Mesothelial cell of epicardium (in vitro differentiated cells): ENCODE measurements around the gene ZFYVE28. TPM values are rescaled to one million over a fixed set of nuclear protein-coding genes. Genes with fewer than 3 reads are reported as not detected.

Experiments used
- DNase-seq, 2 experiments: peaks; one replicate each; pipeline ENCODE4 v3.0.0; 2021; ENCODE audit warnings: low spot score in 2 of 2; ENCODE audit not compliant: unreplicated experiment in 2 of 2
- H3K27ac Mint-ChIP-seq: 2 replicates; pipeline ENCODE4 v1.8.0; 2021; ENCODE audit warnings: mixed read lengths
- H3K27me3 Mint-ChIP-seq: 2 replicates; pipeline ENCODE4 v1.8.0; 2021; ENCODE audit warnings: low read depth, mixed read lengths
- H3K36me3 Mint-ChIP-seq: 2 replicates; pipeline ENCODE4 v1.8.0; 2021; ENCODE audit warnings: mixed read lengths
- H3K4me1 Mint-ChIP-seq: 2 replicates; pipeline ENCODE4 v1.8.0; 2021; ENCODE audit warnings: mixed read lengths
- H3K4me3 Mint-ChIP-seq: 2 replicates; pipeline ENCODE4 v1.8.0; 2021; ENCODE audit warnings: mild to moderate bottlenecking, moderate library complexity, mixed read lengths
- H3K9me3 Mint-ChIP-seq: 2 replicates; pipeline ENCODE4 v1.8.0; 2021; ENCODE audit warnings: mixed read lengths
- total RNA-seq: library from RNA; stranded (reverse); gene quantifications from 3 replicates; pipeline ENCODE4 v1.2.1, GENCODE V29; 2021
- TF ChIP-seq, protein P1 (sequence below): fragments of 200-600 bp; sonication (generic); IDR thresholded peaks from one replicate; pipeline ENCODE4 v1.5.0; 2021; ENCODE audit warnings: antibody characterized with exemption; ENCODE audit not compliant: unreplicated experiment

ZFYVE28 gene
- total RNA-seq, 1 donor from 2014 or later, result 0.51 TPM

DNA sequence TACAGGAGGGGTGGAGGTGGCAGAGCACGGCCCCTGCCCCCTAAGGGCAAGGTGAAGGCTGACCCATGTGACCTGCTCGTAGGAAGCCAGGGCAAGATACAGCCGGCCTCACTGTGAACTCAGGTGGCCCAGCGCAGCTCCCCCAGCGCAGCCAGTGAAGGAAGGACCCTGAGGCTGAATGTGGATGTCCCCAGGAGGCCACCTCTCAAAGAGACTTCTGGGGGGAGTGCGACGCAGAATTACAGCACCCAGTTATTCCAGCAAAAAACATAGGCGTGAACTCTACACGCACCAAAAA, 52.6 kb downstream of the ZFYVE28 start:
- H3K9me3 Mint-ChIP-seq, result peaks cover 5% of the 10 kb centered on the region
- no peak overlapping the region for H3K4me3 Mint-ChIP-seq
- TF ChIP-seq, protein P1, sequence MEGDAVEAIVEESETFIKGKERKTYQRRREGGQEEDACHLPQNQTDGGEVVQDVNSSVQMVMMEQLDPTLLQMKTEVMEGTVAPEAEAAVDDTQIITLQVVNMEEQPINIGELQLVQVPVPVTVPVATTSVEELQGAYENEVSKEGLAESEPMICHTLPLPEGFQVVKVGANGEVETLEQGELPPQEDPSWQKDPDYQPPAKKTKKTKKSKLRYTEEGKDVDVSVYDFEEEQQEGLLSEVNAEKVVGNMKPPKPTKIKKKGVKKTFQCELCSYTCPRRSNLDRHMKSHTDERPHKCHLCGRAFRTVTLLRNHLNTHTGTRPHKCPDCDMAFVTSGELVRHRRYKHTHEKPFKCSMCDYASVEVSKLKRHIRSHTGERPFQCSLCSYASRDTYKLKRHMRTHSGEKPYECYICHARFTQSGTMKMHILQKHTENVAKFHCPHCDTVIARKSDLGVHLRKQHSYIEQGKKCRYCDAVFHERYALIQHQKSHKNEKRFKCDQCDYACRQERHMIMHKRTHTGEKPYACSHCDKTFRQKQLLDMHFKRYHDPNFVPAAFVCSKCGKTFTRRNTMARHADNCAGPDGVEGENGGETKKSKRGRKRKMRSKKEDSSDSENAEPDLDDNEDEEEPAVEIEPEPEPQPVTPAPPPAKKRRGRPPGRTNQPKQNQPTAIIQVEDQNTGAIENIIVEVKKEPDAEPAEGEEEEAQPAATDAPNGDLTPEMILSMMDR, result no peak
- no peak for DNase-seq
- H3K4me1 Mint-ChIP-seq, result peaks cover 2% of the 10 kb centered on the region
- no peak overlapping the region for H3K27ac Mint-ChIP-seq
- H3K36me3 Mint-ChIP-seq, result no peaks in the 10 kb centered on the region
- peaks cover 4% of the 10 kb centered on the region for H3K27me3 Mint-ChIP-seq

DNA sequence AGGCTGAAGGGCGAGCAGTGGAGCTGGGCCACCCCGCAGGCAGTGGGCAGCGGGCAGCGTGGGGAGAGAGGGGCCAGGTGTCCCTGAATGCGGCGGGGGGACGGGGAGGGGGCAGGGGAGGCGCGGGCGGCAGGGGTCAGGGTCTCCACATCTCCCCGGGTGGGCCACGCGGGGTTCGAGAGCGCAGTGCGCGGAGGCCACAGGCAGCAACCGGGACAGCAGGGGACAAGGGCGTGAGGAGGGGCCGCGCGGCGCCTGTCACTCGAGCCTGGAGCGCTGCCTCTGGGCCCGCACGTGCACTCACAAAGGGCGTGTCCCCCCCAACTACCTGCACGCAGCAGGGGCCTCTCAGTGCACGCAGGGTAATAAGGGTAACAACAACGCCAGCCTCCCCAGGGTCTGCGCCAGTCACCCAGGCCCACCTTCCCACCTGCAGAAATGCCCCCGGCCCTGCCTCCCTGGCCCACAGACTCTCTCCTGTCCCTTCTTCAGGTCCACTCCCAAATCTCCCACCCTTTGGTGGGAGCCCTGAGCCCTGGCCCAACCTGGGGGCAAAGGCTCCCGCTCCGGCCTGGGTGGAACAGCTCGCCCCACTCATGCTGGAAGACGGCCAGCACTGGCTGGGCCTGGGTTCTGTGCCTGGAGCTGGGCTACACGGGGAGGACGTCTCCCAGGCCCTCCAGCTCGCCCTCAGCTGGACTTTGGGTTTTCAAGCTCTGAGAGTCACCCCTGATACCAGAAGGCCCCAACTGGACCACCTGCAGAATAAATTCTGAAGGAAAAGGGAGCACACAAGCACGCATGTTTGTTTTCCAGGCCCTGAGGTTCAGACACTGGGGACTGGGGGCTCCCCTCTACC, 53.2 kb downstream of the ZFYVE28 start:
- peaks cover 3% of the 10 kb centered on the region for H3K27me3 Mint-ChIP-seq
- peaks cover 5% of the 10 kb centered on the region for H3K9me3 Mint-ChIP-seq
- H3K36me3 Mint-ChIP-seq, result no peaks in the 10 kb centered on the region
- H3K4me3 Mint-ChIP-seq, result no peak overlapping the region
- TF ChIP-seq, protein P1, result no peak
- peaks cover 2% of the 10 kb centered on the region for H3K4me1 Mint-ChIP-seq
- DNase-seq, result no peak
- no peak overlapping the region for H3K27ac Mint-ChIP-seq

DNA sequence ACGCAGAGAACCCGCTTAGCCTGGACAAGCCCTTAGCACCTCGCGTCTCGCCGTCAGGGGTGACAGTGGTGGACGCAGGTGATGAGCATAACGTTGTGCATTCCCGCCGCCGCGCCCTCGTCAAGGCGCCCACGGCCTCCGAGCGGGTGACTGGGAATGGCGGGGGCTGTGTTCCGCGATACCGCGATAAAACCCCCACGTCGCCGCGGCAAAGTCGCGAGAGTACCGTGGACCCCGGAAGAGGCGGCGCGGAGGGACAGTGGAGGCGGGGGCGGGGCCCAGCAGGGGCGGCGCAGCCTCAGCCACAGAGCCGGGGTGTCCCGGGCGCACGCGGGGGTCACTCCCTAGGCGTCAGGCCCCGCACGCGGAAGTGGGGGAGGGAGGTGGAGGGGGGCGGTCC, 53.8 kb downstream of the ZFYVE28 start:
- Mint-ChIP-seq H3K4me3 (no peak overlapping the region), H3K27me3 (peaks cover 3% of the 10 kb centered on the region), H3K27ac (no peak overlapping the region), H3K4me1 (peaks cover 2% of the 10 kb centered on the region), H3K36me3 (no peaks in the 10 kb centered on the region), H3K9me3 (peaks cover 5% of the 10 kb centered on the region)
- TF ChIP-seq, protein P1, result no peak
- DNase-seq, result no peak

DNA sequence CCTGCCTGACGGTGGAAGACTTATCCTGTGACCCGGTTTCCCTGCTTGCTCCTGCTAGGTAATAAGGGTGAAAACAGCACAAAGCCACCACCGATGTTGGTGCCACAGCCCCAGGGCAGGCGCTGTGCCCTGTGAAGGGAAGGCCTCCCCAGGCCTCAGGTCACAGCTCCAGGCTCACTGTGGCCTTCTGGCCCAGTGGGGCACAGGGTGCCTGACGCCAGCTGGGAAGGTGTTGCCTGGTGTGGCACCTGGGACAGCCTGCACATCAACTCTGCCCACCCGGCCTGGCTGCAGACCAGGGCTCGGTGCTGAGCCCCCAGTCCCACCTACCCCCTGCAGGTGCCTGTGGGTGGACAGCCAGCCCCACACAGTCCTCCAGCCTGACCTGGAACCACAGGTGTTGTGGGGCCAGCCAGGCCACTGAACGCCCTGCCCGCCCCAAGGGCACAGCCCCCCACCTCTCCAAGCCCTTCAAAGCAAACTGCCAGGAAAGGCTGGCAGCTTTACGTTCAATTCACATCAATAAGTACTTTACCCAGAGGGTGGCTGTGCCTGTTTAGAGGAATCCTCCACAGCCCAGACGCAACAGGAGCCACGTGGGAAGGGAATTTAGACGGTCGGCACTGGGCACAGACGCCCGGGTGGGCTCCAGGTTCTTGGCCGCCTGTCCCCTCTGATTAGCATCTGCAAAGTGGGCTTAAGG, 54.3 kb downstream of the ZFYVE28 start:
- DNase-seq, result no peak
- Mint-ChIP-seq H3K27me3 (no peaks in the 10 kb centered on the region), H3K27ac (no peak overlapping the region), H3K36me3 (no peaks in the 10 kb centered on the region), H3K4me3 (no peak overlapping the region), H3K4me1 (peaks cover 2% of the 10 kb centered on the region), H3K9me3 (peaks cover 5% of the 10 kb centered on the region)
- TF ChIP-seq, protein P1, result no peak

DNA sequence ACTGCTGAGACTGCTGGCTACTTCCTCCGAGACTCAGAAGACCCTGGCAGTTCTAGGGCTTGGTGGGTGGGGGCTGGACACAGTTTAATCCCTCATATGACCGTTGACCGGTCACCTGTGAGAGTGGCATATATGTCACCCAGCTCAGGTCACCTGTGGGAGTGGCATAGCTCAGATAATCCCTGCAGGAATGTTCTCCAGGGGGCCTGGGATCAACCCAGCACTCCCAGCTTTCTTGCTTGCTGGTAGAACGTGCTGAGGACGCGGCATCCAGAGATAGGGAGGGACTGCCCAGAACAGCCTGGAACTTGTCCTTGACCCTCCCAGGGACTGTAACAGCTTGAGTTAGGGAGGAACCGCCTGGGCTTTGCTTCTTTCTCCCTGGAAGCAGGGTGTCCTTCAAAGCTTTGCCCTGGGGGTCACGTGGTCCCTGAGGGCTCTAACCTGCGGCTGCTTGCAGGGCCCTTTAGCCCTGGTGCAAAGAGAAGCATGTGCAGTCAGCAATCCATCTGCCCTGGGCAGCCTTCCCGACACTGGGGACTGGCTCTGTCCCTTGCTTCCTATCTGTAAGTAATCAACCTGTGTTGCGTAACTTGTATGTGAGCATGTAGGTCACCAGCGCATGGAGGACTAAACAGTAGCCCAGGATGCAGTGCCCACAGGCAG, 55.3 kb downstream of the ZFYVE28 start:
- no peaks in the 10 kb centered on the region for H3K9me3 Mint-ChIP-seq
- H3K36me3 Mint-ChIP-seq, result no peaks in the 10 kb centered on the region
- no peak overlapping the region for H3K27ac Mint-ChIP-seq
- no peak for DNase-seq
- H3K27me3 Mint-ChIP-seq, result no peaks in the 10 kb centered on the region
- H3K4me3 Mint-ChIP-seq, result no peak overlapping the region
- peaks cover 2% of the 10 kb centered on the region for H3K4me1 Mint-ChIP-seq
- TF ChIP-seq, protein P1, result no peak
